GM12878 (cell line): Measurements from ENCODE around the gene TFAM.

ENCODE experiments used
- EZH2 ChIP-seq: IDR thresholded peaks from 2 replicates; pipeline ENCODE4 v1.6.1; 2012; ENCODE audit warnings: low read depth, mild to moderate bottlenecking, control low read depth, inconsistent platforms, low read length, borderline replicate concordance; ENCODE audit not compliant: control insufficient read depth
- HDAC2 ChIP-seq: fragments of 200-600 bp; sonication (generic); IDR thresholded peaks from 2 replicates; pipeline ENCODE4 v1.6.1; 2017
- NR2C2 ChIP-seq: IDR thresholded peaks from 2 replicates; pipeline ENCODE4 v1.6.1; 2011; ENCODE audit warnings: borderline replicate concordance, low read depth; ENCODE audit not compliant: control insufficient read depth, insufficient read length
- NRF1 ChIP-seq: conservative IDR thresholded peaks from 2 replicates; pipeline ENCODE4 v1.6.1; 2011; ENCODE audit warnings: mild to moderate bottlenecking, low read depth, low read length, improper control_type of control experiment
- PBX3 ChIP-seq: IDR thresholded peaks from 2 replicates; pipeline ENCODE4 v1.6.1; 2011; ENCODE audit warnings: mild to moderate bottlenecking, low read depth, low read length, moderate library complexity; ENCODE audit not compliant: insufficient replicate concordance
- POLR2AphosphoS5 ChIP-seq: IDR thresholded peaks from 2 replicates; pipeline ENCODE4 v1.6.1; 2011; ENCODE audit warnings: mild to moderate bottlenecking, low read length, inconsistent platforms
- SRF ChIP-seq, 2 experiments: IDR thresholded peaks; 2 replicates each; pipeline ENCODE4 v1.6.1; 2011; ENCODE audit warnings: low read depth in 2 of 2, low read length in 2 of 2, mild to moderate bottlenecking in 1 of 2, moderate library complexity in 1 of 2
- SUPT20H ChIP-seq: IDR thresholded peaks from 2 replicates; pipeline ENCODE4 v1.6.1; 2011; ENCODE audit warnings: low read depth, mild to moderate bottlenecking, low read length, moderate library complexity, borderline replicate concordance; ENCODE audit not compliant: control insufficient read depth
- TCF12 ChIP-seq: IDR thresholded peaks from 2 replicates; pipeline ENCODE4 v1.6.1; 2011; ENCODE audit warnings: low read depth, mild to moderate bottlenecking, low read length
- YY1 ChIP-seq: IDR thresholded peaks from 2 replicates; pipeline ENCODE4 v1.6.1; 2011; ENCODE audit warnings: low read depth, mild to moderate bottlenecking, low read length
- ZBTB11 ChIP-seq: fragments of 450-650 bp; formaldehyde crosslinking; IDR thresholded peaks from 2 replicates; pipeline ENCODE4 v1.5.0; 2022; ENCODE audit warnings: mild to moderate bottlenecking, missing genetic modification characterization
- TF ChIP-seq, protein P1 (sequence below): fragments of 450-650 bp; IDR thresholded peaks from 2 replicates; pipeline ENCODE4 v1.6.1; 2018; ENCODE audit warnings: mild to moderate bottlenecking, low read depth, moderate library complexity; ENCODE audit not compliant: partially characterized antibody
- TF ChIP-seq, protein P2 (sequence below): IDR thresholded peaks from 2 replicates; pipeline ENCODE4 v1.6.1; 2011; ENCODE audit warnings: low read depth, low read length, improper control_type of control experiment, borderline replicate concordance
- TF ChIP-seq, protein P3 (sequence below), 3 experiments: IDR thresholded peaks in 2 of 3; conservative IDR thresholded peaks in 1 of 3; 2 replicates each; pipeline ENCODE4 v1.5.1; 2011; ENCODE audit warnings: low read depth in 3 of 3, low read length in 3 of 3, mild to moderate bottlenecking in 3 of 3, control low read depth in 2 of 3, moderate library complexity in 2 of 3, inconsistent platforms in 1 of 3, mixed read lengths in 1 of 3; ENCODE audit not compliant: control insufficient read depth in 2 of 3, insufficient read depth in 1 of 3; ENCODE audit errors: extremely low read depth in 1 of 3

DNA sequence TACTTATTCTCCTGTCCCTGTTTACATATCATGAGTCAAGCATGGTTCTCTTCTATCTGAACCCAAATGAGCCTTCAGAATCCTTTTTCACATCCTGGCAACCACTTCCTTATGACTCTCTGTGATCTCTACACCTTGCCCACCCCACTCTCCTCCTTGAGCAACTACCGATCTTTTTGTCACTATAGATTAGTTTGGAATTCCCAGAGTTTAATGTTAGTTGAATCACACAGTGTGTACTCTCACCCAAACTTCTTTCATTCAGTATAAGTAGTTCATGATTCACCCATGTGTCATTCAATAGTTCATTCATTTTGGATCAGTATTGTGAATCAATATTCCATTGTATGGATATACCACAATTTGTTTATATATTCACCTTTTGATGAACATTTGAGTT is 55.3 kb downstream of the TFAM start:
- no peak for TF ChIP-seq POLR2AphosphoS5
- TF ChIP-seq, protein P1, sequence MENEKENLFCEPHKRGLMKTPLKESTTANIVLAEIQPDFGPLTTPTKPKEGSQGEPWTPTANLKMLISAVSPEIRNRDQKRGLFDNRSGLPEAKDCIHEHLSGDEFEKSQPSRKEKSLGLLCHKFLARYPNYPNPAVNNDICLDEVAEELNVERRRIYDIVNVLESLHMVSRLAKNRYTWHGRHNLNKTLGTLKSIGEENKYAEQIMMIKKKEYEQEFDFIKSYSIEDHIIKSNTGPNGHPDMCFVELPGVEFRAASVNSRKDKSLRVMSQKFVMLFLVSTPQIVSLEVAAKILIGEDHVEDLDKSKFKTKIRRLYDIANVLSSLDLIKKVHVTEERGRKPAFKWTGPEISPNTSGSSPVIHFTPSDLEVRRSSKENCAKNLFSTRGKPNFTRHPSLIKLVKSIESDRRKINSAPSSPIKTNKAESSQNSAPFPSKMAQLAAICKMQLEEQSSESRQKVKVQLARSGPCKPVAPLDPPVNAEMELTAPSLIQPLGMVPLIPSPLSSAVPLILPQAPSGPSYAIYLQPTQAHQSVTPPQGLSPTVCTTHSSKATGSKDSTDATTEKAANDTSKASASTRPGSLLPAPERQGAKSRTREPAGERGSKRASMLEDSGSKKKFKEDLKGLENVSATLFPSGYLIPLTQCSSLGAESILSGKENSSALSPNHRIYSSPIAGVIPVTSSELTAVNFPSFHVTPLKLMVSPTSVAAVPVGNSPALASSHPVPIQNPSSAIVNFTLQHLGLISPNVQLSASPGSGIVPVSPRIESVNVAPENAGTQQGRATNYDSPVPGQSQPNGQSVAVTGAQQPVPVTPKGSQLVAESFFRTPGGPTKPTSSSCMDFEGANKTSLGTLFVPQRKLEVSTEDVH: no peak
- no peak for TF ChIP-seq SUPT20H
- no peak for TF ChIP-seq PBX3
- no peak for TF ChIP-seq HDAC2
- TF ChIP-seq NRF1: no peak
- TF ChIP-seq, protein P2, sequence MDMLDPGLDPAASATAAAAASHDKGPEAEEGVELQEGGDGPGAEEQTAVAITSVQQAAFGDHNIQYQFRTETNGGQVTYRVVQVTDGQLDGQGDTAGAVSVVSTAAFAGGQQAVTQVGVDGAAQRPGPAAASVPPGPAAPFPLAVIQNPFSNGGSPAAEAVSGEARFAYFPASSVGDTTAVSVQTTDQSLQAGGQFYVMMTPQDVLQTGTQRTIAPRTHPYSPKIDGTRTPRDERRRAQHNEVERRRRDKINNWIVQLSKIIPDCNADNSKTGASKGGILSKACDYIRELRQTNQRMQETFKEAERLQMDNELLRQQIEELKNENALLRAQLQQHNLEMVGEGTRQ: no peak
- no peak for TF ChIP-seq YY1
- TF ChIP-seq, protein P3, sequence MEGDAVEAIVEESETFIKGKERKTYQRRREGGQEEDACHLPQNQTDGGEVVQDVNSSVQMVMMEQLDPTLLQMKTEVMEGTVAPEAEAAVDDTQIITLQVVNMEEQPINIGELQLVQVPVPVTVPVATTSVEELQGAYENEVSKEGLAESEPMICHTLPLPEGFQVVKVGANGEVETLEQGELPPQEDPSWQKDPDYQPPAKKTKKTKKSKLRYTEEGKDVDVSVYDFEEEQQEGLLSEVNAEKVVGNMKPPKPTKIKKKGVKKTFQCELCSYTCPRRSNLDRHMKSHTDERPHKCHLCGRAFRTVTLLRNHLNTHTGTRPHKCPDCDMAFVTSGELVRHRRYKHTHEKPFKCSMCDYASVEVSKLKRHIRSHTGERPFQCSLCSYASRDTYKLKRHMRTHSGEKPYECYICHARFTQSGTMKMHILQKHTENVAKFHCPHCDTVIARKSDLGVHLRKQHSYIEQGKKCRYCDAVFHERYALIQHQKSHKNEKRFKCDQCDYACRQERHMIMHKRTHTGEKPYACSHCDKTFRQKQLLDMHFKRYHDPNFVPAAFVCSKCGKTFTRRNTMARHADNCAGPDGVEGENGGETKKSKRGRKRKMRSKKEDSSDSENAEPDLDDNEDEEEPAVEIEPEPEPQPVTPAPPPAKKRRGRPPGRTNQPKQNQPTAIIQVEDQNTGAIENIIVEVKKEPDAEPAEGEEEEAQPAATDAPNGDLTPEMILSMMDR (IDR thresholded peaks at IDR 0.05 in 2 of 3, conservative IDR thresholded peaks at IDR 0.05 in 1 of 3; ENCODE audit: control insufficient read depth in 2 of 3, extremely low read depth in 1 of 3, insufficient read depth in 1 of 3, low read depth in 3 of 3, low read length in 3 of 3): no peak
- TF ChIP-seq TCF12: no peak
- no peak for TF ChIP-seq SRF (IDR thresholded peaks at IDR 0.05; ENCODE audit: low read depth in 2 of 2, low read length in 2 of 2)
- no peak for TF ChIP-seq EZH2
- TF ChIP-seq NR2C2: no peak
- TF ChIP-seq ZBTB11: no peak
